Epithelial cell of proximal tubule (primary cell): ENCODE data around the gene GRID1. TPM values are rescaled to one million over a fixed set of nuclear protein-coding genes. Genes with fewer than 3 reads are reported as not detected.

Experiments
- DNase-seq: peaks from one replicate; pipeline ENCODE4 v3.0.0-alpha.2; 2011; ENCODE audit warnings: low read depth
- H3K4me3 ChIP-seq: 2 replicates; pipeline ENCODE4 v1.5.1; 2011; ENCODE audit warnings: low read depth, mild to moderate bottlenecking, low read length
- CTCF ChIP-seq: conservative IDR thresholded peaks from 2 replicates; pipeline ENCODE4 v1.5.1; 2012; ENCODE audit warnings: low read depth, mild to moderate bottlenecking, low read length
- total RNA-seq: library from RNA; depleted of rRNA; stranded (reverse); fragments of >200 nt; gene quantifications from 2 replicates; pipeline ENCODE4 v1.2.3, GENCODE V29; 2015

The GRID1 gene
- total RNA-seq, 1 donor from 2014 or later = 0.52 TPM

- no peak for DNase-seq
- no peak for TF ChIP-seq CTCF
- H3K4me3 ChIP-seq = no peak overlapping the region
Measured at GRCh38 chr10:86219271-86219670, 147.3 kb downstream of the GRID1 start.

GRCh38 chr10:86218842-86219241, 147.8 kb downstream of the GRID1 start:
- H3K4me3 ChIP-seq = no peak overlapping the region
- no peak for DNase-seq
- TF ChIP-seq CTCF = no peak

GRCh38 chr10:86218160-86218559, 148.4 kb downstream of the GRID1 start:
- no peak for DNase-seq
- no peak overlapping the region for H3K4me3 ChIP-seq
- TF ChIP-seq CTCF = no peak

GRCh38 chr10:86217371-86218080, 149.1 kb downstream of the GRID1 start:
- no peak for TF ChIP-seq CTCF
- H3K4me3 ChIP-seq = no peak overlapping the region
- DNase-seq = no peak

- no peak for TF ChIP-seq CTCF
- no peak for DNase-seq
- H3K4me3 ChIP-seq = no peak overlapping the region
Measured at GRCh38 chr10:86216886-86217285, 149.7 kb downstream of the GRID1 start.

GRCh38 chr10:86215712-86216111, 150.9 kb downstream of the GRID1 start:
- DNase-seq = no peak
- H3K4me3 ChIP-seq = no peak overlapping the region
- TF ChIP-seq CTCF = no peak

GRCh38 chr10:86215046-86215445, 151.5 kb downstream of the GRID1 start:
- no peak overlapping the region for H3K4me3 ChIP-seq
- DNase-seq = no peak
- no peak for TF ChIP-seq CTCF
